ENCODE measurements around the gene FAM241A.
"Not testable (repeated sequence)": the region's sequence is repeated elsewhere in the genome, so short reads cannot be mapped to it uniquely, and the experiment has no call there.

The FAM241A gene

GRCh38 chr4:112145326-112145789 lies at the start of gene FAM241A:
TSS of gene FAM241A (plus strand) at chr4:112145454. CDS start at chr4:112145581, 127 bp downstream.
- peak; percentile 54 for DNase-seq

GRCh38 chr4:112098841-112099530 lies 46.3 kb upstream of the FAM241A start:
- DNase-seq, result no peak

GRCh38 chr4:112099701-112100297 lies 45.5 kb upstream of the FAM241A start:
- no peak for DNase-seq

GRCh38 chr4:112102875-112103370 lies 42.3 kb upstream of the FAM241A start:
- no peak for DNase-seq

GRCh38 chr4:112105201-112105969 lies 39.9 kb upstream of the FAM241A start:
- no peak for DNase-seq

GRCh38 chr4:112109360-112110058 lies 35.7 kb upstream of the FAM241A start:
- no peak for DNase-seq

GRCh38 chr4:112110059-112110425 lies 35.2 kb upstream of the FAM241A start:
- no peak for DNase-seq

- no peak for DNase-seq
Measured at GRCh38 chr4:112111306-112111705, 33.9 kb upstream of the FAM241A start.

- not testable (repeated sequence) for DNase-seq
Measured at GRCh38 chr4:112112095-112112494, 33.2 kb upstream of the FAM241A start.

- no peak for DNase-seq
Measured at GRCh38 chr4:112112590-112113170, 32.6 kb upstream of the FAM241A start.

GRCh38 chr4:112113864-112114263 lies 31.4 kb upstream of the FAM241A start:
- no peak for DNase-seq

GRCh38 chr4:112114452-112114851 lies 30.8 kb upstream of the FAM241A start:
- no peak for DNase-seq

GRCh38 chr4:112118742-112119352 lies 26.4 kb upstream of the FAM241A start:
- no peak for DNase-seq

GRCh38 chr4:112119353-112119783 lies 25.9 kb upstream of the FAM241A start:
- no peak for DNase-seq

GRCh38 chr4:112120021-112120420 lies 25.2 kb upstream of the FAM241A start:
- no peak for DNase-seq

- no peak for DNase-seq
Measured at GRCh38 chr4:112125416-112125815, 19.8 kb upstream of the FAM241A start.

- DNase-seq, result no peak
Measured at GRCh38 chr4:112127048-112127637, 18.1 kb upstream of the FAM241A start.

- DNase-seq, result no peak
Measured at GRCh38 chr4:112127803-112128202, 17.5 kb upstream of the FAM241A start.

GRCh38 chr4:112128452-112128851 lies 16.8 kb upstream of the FAM241A start:
- no peak for DNase-seq

- DNase-seq, result no peak
Measured at GRCh38 chr4:112130906-112131305, 14.3 kb upstream of the FAM241A start.

- no peak for DNase-seq
Measured at GRCh38 chr4:112136551-112136950, 8.7 kb upstream of the FAM241A start.

- DNase-seq, result no peak
Measured at GRCh38 chr4:112138538-112138937, 6.7 kb upstream of the FAM241A start.

Data from T1000 (cell line).